ENCODE results near the gene EMX1.

The EMX1 gene

DNA sequence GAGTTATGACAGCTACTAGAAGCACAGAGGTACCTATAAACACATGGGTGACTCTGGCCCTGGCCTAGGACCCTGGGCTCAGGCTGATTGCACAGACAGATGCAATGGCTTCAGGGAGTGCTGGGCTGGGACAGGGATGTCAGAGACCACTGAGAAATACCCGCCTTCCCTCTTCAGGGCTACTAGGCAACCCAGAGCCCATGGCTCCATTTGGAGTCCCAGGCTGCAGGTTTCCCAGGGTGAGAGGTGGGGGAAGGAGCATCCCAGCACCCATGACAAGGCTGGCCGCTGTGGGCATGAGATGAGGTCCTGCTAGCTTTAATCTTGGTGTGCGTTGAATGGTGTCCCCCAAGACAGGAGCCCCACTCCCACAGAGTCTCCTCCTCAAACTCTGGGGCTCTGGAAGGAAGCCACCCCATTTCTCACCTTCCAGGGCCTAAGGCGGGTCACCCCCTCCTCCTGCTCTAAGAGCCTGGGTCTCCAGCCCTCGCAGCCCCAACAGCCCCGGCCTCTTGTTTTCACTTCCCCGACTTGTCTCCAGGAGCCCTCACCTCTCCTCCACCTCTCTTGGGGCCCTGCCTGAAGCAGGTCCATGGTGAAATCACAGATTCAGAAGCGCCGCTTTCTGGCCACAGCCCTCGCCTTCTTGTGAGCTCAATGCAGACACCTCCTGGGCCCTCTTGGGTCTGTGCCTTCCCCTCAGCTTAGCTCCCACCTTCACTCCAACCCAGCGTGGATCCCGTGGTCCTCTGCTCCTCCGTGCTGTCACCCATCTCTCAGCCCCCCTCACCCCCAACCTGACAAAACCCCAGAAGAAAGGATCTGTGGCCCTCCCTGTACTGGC is 41.4 kb downstream of the EMX1 start:
- DNase-seq (ENCODE audit: low read depth in 2 of 2): no peak

DNA sequence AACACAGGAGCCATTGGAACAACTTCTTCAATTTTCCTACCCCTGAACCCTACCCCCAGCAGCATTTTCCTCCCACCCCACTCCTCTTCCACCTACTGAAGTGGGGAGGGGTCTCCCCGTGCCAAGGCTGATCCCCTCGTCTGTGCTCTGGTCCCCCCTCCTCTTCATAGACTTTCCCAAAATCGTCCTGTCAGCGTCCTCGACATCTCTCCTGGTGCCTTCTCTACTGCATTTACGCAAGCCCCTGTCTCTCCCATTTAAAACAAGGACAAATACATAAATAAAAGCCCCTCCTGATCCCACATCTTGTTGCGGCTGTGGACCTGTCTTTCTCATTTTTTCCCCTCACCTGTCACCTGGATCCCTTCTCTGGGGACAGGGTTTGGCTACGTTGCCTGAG is 42.2 kb downstream of the EMX1 start:
- no peak for DNase-seq (ENCODE audit: low read depth in 2 of 2)

DNA sequence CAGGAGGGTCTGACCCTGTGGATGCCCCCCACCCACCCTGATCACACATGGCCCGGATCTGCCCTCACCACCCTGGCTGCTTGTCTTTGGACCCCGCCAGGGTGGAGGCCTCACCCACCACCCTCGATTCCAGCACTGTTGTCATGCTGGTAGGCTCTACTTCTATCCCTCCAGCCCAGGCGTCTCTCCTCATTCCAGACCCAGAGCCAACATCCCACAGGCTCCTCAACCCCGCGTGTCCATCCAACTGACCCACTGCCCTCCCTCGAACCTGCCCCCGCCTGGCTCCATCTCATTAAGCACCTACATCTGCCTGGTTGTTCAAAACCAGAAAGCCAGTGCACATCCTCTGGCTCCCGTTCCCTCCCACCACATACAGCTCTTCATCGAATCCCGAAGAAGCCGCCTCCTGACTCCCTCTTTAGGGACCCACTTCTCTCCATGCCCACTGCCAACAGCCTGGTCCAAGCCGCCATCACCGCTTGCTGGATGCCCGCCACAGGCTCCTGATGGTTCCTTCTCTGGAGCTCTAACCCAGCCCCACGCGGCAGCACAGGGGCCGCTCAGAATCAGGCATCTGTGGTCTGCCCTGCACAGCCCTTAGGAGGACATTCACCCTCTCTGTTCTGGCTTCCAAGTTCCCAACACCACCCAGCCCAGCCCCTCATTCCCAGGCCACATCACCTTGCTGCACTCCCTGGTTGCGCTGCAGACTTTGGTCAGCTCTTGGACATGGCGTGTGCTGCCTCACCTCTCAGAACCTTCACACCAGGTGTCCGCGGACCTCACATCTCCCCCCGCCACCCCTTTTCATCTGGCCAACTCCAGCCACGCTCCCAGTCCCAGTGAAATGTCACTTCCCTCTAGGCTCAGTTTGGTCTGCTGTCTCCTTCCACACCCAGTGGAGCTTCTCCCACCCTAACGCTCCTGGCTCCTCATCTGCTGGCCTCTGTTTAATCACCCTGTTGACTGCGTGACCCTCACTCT is 43.0 kb downstream of the EMX1 start:
- DNase-seq (ENCODE audit: low read depth in 2 of 2): no peak

DNA sequence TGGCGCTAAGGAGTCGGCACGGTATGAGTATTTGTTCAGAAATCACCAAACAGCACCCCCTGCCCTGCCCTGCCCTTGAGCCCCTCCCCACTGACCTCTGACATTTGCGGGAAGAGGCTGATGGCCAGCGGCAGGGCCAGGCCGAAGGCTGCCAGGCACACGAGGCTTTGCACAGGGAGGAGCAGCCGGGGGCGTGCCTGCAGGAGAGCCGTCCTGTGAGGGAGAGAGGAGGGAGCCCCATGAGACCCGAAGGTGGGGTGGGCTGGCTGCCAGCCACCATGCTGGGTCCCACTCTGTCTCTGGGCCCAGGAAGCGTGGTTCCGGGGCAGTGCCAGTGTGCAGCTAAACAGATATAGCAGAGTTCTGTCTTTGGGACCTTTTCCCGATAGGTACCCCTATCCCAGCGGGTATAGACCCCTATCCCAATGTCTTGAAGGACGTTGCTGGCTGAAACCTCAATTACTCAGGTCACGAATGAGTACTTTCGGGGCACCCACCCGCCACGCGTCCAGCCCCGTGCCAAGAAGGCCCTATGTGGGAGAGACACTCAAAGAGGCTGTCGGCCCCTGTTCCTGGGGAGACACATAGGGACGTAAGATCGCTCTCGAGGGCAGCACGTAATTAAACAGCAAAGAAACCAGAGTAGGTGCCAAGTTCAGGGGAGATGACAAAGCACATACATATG is 43.9 kb downstream of the EMX1 start:
- no peak for DNase-seq (ENCODE audit: low read depth in 2 of 2)

DNA sequence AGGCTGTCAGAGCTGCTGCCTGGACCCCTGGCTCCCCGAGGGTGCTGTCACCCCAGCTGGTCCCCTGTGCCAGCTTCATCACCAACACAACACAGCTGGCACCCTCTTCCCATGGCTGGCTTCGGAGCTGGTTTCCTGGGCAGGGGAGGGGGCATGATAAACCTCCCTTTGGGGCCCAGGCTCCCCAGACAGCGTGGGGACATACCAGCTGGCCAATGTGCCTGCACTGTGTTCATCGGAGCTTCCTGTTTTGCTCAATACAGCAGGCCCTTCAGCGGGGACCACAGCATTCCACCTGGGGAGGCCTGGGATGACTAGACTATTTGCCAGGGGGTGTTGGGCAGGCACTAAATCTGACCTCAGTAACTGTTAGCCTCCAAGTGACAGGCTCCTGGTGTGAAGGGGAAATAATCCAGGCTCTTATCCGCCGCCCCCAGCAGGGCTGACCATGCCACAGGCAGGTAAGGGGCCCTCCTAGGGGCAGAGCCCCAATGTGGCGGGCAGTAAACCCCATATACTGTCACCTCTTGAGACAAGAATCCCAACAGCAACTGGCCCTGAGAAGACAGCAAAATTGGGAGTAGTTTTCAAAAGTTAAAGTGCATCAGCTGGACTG is 44.6 kb downstream of the EMX1 start:
- DNase-seq (ENCODE audit: low read depth in 2 of 2): no peak

DNA sequence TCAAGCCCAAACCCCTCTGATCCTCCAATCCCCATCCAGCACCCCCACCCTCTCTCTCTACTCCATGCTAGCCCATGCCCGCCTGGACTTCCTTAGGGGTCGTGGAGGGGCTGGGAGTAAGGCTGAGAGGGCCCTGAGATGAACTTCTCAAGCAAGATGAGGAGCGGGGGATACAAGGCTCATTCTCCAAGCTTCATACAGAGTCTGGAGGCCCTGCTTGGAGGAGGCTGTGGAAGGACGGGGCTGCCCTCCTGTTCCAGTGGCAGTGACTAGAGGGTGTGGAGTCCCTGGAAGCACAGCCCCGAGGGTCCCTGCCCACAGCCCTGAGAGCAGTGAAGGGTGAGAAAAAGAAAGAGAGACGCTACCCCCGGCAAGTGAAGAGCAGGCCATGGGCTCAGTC is 45.6 kb downstream of the EMX1 start:
- no peak for DNase-seq (ENCODE audit: low read depth in 2 of 2)

DNA sequence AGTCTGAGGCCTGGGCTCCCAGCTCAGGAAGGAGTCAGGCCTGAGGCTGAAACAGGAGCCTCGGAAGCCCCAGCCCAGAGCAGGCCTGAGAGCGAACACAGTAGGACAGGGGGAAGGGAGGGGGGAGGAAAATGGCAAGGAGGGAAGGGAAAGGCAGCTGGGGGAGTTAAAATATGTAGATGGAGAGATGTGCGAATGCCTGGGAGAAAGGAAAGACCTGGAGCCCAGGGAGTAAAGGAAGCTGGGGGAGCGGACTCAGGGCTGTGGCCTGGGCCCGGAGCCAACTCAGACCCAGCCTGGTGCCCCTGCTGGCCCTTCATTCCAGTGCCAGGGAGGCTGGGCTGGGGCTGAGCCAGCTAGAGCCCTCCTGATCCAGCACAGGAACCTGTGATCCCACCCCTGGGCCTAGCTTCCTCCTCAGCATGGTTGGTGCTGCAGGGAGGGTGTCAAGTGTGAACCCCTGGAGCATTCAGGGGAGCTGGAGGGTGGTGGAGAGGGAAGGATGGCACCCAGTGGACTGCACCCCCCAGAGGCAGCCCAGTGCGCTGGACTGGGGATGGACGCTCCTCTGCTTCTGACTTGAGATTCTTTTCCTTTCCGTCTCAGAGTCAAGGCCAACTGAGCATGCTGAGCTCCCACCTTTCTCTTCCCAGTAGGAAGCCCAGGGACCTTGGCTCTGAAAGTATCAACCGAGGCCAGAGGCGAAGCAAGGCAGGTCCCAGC is 46.3 kb downstream of the EMX1 start:
- DNase-seq (ENCODE audit: low read depth in 2 of 2): no peak

DNA sequence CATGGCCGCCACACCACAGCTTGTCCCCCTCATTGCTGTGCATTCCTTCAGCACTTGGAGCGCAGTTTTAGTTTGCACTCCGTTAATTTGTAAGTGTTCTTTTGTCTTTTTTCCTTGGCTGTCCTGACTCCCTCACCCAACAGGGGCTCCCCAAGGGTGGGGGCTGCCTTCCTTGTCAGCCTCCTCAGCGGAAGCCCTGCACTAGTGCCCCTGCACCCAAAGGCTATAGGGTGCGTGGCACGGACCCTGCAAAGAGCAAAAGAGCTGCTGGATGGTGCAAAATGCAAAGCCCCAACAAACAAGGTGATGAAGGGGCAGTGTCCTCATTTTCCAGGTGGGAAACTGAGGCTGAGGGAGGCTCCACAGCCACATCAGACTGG is 46.8 kb downstream of the EMX1 start:
- no peak for DNase-seq (ENCODE audit: low read depth in 2 of 2)

DNA sequence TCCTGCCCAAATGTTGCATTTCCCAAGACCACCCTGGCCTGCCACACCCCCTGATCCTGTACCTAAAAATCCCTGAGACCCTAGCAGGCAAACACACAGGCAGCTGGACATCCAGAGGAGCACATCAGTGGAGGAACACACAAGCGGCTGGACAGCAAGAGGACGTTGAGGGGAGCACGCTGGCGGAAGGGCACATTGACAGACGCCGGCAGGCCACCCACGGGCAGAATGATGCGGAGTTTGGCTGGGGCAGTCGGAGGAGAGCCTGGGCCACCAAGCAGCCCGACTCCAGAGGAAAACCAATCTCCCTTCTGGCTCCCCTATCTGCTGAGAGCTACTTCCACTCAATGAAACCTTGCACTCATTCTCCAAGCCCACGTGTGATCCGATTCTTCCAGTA is 47.7 kb downstream of the EMX1 start:
- DNase-seq (ENCODE audit: low read depth in 2 of 2): no peak

DNA sequence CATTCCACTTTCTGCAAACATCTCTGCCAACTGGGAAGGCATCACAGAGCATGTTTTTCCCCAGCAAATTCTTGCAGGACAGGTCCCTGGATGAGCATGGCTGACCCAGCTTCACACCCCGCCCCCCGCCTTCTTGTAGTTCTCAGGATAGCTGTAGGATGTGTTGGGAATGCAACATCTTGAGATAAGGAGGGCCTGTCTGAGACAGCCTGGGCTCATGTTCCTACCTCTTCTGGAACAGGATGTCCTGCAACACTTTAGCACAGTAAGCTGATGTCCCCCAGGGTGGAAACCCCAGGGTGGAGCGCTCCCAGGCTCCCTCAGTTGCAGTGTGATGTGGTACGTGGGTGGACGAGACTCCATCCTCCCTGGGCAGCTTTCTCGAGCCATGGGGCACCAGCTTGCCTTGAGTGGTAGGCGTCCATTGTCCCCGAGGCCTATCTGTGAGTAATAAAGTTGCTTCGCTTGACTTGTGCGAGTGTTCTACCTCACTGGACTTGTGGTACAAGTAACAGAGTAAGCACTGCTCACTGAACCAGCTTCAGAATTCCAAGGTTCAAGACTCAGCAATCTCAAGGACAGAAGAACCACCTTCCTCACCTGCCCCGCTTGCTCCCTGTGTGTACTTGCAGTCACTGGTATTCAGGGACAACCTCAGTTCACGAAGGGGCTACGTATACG is 48.6 kb downstream of the EMX1 start:
- no peak for DNase-seq (ENCODE audit: low read depth in 2 of 2)

DNA sequence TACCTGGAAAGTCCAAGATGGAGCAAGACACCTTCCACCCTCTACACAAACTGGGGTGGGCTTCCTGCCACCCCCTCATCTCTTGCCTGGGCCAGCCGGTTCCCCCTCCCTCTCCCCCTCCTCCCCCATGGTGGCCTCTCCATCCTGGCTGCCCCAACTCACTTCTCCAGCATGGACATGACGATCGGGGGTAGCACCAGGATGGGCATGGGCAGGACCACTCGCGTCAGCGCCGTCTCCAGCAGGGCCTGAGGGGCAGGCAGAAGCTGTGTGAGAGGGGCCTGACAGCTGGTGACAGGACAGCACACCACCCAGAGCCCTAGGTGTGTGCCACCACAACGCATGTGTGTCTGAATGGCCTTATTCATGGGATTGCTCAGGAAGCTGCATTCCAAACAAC is 51.0 kb downstream of the EMX1 start:
- DNase-seq (ENCODE audit: low read depth in 2 of 2): no peak

DNA sequence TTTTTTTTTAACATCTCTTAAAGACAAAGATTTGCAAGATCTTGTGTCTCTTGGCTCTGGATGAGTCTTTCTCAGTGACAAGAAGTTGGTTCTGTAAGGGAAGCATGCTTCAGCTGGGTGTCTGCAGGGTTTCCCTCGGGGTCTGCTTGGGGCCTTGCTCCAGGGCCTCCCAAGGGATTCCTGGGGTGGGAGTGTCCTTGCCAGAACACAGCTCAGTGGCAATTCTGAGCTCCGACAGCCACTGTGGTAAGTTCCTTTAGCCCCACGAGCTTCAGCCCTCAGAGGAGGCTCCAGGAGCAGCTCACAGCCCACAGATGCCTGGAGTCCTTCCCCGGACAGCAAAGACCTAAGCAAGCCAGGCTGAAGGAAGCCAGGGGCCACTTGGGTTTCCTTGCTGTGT is 52.4 kb downstream of the EMX1 start:
- DNase-seq (ENCODE audit: low read depth in 2 of 2): no peak

DNA sequence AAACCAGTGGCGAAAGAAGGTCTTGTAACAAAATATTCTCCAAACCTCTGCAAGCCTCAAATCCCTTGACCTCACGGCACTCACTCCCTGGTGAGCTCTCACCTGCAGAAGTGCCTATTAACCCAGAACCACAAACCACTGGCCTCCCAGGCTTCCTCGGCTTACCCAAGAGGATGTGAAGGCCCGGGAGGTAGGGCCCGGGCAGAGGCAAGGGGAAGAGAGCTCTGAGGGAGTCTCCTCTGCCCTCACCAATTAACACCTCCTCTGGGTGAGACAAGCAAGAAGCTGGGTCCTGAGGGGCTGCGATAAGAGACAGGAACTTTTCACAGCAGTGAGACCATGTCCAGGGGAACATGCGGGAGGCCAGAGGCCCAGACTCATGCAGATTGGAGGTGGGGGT is 53.7 kb downstream of the EMX1 start:
- no peak for DNase-seq (ENCODE audit: low read depth in 2 of 2)

DNA sequence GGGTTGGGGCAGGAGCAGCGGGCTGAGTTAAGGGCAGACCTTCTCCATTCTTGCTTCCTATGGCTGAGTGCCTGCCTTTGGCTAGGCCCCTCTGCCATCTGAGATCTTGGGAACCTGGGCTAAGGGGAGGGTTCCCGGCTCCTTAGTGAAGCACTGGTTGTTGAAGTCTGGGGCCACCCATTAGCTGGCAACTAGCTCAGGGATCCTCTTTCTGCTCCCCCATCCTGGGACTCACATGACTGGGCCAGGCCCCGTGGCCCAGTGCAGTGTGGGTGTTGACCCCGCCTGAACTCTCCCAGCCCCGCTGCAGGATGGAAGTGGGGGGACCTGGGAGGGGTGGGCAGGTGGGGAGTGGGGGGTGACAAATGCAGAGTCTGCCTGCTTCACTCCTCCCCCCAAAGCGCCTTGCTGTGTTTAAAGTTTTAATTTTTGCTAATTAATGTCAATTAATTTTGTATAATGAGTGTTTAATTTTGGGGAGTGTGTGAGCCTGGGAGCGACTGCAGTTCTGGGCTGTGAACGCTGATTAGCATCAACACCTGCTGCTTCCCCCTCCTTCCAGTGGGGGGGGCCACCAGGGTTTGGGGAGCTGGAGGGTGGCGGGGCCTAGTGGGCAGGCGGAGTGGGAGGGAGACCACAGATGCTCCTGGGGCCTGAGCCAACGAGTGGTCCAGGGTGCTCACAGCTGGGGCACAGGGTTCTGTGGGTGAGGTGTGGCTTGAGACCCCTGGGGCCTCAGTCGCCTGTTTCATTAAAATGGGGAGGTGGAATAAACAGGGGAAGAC is 55.2 kb downstream of the EMX1 start:
- no peak for DNase-seq (ENCODE audit: low read depth in 2 of 2)

DNA sequence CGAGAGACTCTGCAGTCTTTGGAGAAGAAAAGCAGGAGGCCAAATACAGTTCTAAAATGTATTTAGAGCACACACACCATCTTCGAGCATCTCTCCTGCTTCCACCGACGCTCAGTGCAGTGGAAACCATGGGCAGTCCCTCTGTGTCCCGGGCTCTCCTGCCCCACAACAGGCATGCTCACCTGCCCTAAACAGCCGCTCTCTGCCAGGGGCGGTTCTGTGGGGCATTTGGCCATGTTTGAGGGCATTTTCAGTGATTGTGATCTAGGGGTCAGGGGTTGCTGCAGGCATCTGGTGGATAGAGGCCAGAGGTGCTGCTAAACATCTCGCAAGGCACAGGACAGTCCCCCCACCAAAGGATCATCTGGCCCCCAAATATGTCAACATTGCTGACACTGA is 55.8 kb downstream of the EMX1 start:
- no peak for DNase-seq (ENCODE audit: low read depth in 2 of 2)

DNA sequence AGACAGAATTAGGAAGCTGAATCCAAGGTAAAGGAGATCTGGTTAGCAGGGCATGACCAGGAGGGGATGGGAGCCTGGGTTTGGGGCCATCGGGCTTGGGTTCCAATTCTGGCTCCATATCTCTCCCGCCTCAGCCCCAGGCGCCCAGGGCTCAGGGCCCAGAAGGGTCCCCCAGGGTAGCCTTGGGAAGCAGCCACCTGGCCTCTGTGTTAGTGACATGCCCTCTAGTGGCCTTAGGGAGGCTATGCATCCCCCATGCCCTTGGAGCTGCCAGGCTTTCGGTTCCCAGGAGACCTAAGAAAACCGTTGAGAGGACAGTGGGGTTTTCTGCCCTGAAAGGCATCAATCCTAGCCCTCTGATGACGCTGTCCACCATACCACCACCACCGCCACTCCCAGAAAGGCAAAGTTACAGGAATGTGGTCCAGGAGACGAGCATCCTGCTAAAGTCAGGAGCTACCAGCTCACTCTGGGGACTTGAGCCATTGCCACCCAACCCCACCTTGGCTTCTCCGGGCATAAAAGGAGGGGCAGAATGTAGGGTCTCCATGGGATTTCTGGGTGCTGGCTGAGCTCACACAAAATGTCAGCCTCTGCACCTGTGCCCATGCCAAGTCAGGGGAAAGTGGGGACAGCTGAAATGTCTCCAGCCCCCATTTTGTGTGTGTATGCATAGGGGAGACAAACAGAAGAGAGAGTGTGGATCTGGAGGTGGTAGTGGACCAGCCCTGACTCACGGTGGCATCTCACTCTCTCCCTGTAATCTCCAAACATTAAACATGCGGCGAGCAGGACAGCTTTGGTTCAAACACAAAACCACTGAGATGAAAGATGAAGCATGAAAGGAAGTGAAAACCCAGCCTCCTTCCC is 56.5 kb downstream of the EMX1 start:
- no peak for DNase-seq (ENCODE audit: low read depth in 2 of 2)

DNA sequence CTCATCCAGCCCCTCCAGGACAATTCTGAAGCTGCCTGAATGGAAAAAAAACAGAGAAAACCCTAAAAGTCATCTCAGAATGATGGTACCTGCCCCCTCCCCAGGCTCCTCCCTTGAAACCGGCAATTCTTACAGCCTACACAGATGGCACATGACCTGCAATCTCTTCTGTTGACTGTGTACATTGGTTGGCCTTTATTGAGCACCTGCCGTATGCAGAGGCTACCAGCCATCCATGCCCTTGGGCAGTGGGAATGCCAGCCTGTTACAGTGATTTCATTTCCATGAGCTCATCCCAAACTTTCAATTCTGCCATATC is 57.1 kb downstream of the EMX1 start:
- no peak for DNase-seq (ENCODE audit: low read depth in 2 of 2)

DNA sequence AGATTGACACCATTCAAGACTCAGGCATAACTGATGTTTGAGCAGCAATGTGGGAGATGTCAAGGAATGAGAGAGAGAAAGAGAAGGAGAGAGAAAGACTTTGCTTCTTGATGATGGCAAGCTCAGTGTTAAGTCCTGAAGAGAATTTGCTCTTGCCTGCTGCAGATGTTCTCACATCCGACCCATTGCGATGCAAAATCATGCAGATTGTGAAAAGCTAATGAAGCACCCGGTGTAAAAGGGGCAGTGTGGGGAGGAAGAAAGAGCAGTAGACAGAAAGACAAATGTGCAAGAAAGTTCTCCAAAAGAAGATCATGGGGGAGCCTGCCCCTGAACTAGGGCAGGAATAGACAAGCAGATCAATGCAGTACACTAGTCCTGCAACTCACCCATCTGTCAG is 57.7 kb downstream of the EMX1 start:
- no peak for DNase-seq (ENCODE audit: low read depth in 2 of 2)

DNA sequence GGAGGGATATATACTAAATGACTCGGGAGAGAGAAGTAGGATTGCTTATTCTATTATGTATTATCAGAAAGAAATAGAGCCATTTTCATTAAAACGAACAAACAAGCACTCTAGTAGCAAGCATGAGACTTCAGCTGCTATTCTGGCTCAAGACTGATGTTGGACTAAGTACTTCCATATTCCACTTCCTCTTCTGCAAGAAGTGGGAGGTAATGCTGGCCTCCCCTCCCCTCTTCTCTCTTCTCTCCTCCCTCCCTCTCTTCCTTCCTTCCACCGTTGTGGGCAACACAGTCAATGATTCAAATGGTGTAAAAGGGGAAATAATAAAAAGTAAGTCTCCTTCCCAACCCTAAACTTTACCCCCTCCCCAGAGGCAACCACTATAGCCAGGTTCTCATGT is 62.6 kb downstream of the EMX1 start:
- DNase-seq (ENCODE audit: low read depth in 2 of 2): no peak
